ENCODE results near the gene NTRK3. TPM values are rescaled to one million over a fixed set of nuclear protein-coding genes. Genes with fewer than 3 reads are reported as not detected.

NTRK3 gene
- total RNA-seq, 1 donor from 2014 or later, result 6.4 TPM

- no peaks in the 10 kb centered on the region for H3K4me1 Mint-ChIP-seq (ENCODE audit: unreplicated experiment)
- H3K4me3 Mint-ChIP-seq (ENCODE audit: unreplicated experiment), result no peak overlapping the region
- no peak for DNase-seq (ENCODE audit: low spot score)
- no peak for TF ChIP-seq CTCF (IDR thresholded peaks at IDR 0.05; ENCODE audit: unreplicated experiment)
- H3K9me3 Mint-ChIP-seq (ENCODE audit: unreplicated experiment), result no peaks in the 10 kb centered on the region
- no peaks in the 10 kb centered on the region for H3K36me3 Mint-ChIP-seq (ENCODE audit: low read depth, unreplicated experiment)
- H3K27ac Mint-ChIP-seq (ENCODE audit: unreplicated experiment), result no peak overlapping the region
- H3K27me3 Mint-ChIP-seq (ENCODE audit: unreplicated experiment), result peaks cover 5% of the 10 kb centered on the region
These were observed 13.0 kb upstream of the NTRK3 start for GRCh38 chr15:88269356-88270062.

DNA sequence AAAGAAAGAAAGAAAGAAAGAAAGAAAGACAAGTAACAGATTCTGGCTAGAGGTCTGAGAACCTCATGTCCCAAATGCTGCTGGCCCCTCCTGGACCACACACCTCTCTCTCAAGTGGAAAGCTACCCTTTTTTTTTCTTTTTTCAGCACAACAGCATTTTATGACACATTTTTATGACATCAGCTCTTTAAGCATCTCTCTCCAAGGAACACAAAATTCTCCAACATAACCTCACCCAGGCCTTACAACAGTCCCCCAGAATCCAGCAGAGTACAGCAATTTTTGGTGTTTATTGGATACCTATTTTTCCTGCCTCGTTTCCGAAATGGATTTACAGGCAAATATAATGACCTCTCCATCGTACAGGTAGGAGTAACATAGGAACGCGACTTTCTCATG lies 11.2 kb upstream of the NTRK3 start:
- no peak for TF ChIP-seq CTCF (IDR thresholded peaks at IDR 0.05; ENCODE audit: unreplicated experiment)
- H3K4me1 Mint-ChIP-seq (ENCODE audit: unreplicated experiment), result no peaks in the 10 kb centered on the region
- H3K27me3 Mint-ChIP-seq (ENCODE audit: unreplicated experiment), result peaks cover 7% of the 10 kb centered on the region
- no peaks in the 10 kb centered on the region for H3K9me3 Mint-ChIP-seq (ENCODE audit: unreplicated experiment)
- H3K4me3 Mint-ChIP-seq (ENCODE audit: unreplicated experiment), result no peak overlapping the region
- H3K36me3 Mint-ChIP-seq (ENCODE audit: low read depth, unreplicated experiment), result no peaks in the 10 kb centered on the region
- H3K27ac Mint-ChIP-seq (ENCODE audit: unreplicated experiment), result no peak overlapping the region
- DNase-seq (ENCODE audit: low spot score), result no peak

GRCh38 chr15:88266170-88266569 lies 9.6 kb upstream of the NTRK3 start:
- TF ChIP-seq CTCF (IDR thresholded peaks at IDR 0.05; ENCODE audit: unreplicated experiment), result no peak
- Mint-ChIP-seq H3K4me1 (ENCODE audit: unreplicated experiment) (no peaks in the 10 kb centered on the region), H3K27me3 (ENCODE audit: unreplicated experiment) (peaks cover 7% of the 10 kb centered on the region), H3K27ac (ENCODE audit: unreplicated experiment) (no peak overlapping the region), H3K36me3 (ENCODE audit: low read depth, unreplicated experiment) (no peaks in the 10 kb centered on the region), H3K4me3 (ENCODE audit: unreplicated experiment) (no peak overlapping the region), H3K9me3 (ENCODE audit: unreplicated experiment) (no peaks in the 10 kb centered on the region)
- no peak for DNase-seq (ENCODE audit: low spot score)

GRCh38 chr15:88264622-88265021 lies 8.1 kb upstream of the NTRK3 start:
- H3K9me3 Mint-ChIP-seq (ENCODE audit: unreplicated experiment), result no peaks in the 10 kb centered on the region
- H3K4me1 Mint-ChIP-seq (ENCODE audit: unreplicated experiment), result no peaks in the 10 kb centered on the region
- DNase-seq (ENCODE audit: low spot score), result no peak
- H3K27ac Mint-ChIP-seq (ENCODE audit: unreplicated experiment), result no peak overlapping the region
- H3K27me3 Mint-ChIP-seq (ENCODE audit: unreplicated experiment), result peaks cover 7% of the 10 kb centered on the region
- no peaks in the 10 kb centered on the region for H3K36me3 Mint-ChIP-seq (ENCODE audit: low read depth, unreplicated experiment)
- TF ChIP-seq CTCF (IDR thresholded peaks at IDR 0.05; ENCODE audit: unreplicated experiment), result no peak
- no peak overlapping the region for H3K4me3 Mint-ChIP-seq (ENCODE audit: unreplicated experiment)

- H3K4me1 Mint-ChIP-seq (ENCODE audit: unreplicated experiment), result peaks cover 6% of the 10 kb centered on the region
- no peak for TF ChIP-seq CTCF (IDR thresholded peaks at IDR 0.05; ENCODE audit: unreplicated experiment)
- H3K9me3 Mint-ChIP-seq (ENCODE audit: unreplicated experiment), result no peaks in the 10 kb centered on the region
- no peak overlapping the region for H3K4me3 Mint-ChIP-seq (ENCODE audit: unreplicated experiment)
- no peak overlapping the region for H3K27ac Mint-ChIP-seq (ENCODE audit: unreplicated experiment)
- DNase-seq (ENCODE audit: low spot score), result no peak
- H3K27me3 Mint-ChIP-seq (ENCODE audit: unreplicated experiment), result peaks cover 8% of the 10 kb centered on the region
- no peaks in the 10 kb centered on the region for H3K36me3 Mint-ChIP-seq (ENCODE audit: low read depth, unreplicated experiment)
These were observed 5.5 kb upstream of the NTRK3 start for GRCh38 chr15:88262064-88262463.

Measured in endothelial cell (in vitro differentiated cells).